ENCODE measurements around the gene ZIC5.

ZIC5 gene

GRCh38 chr13:99963816-99964339 lies 7.7 kb downstream of the ZIC5 start:
- no peak overlapping the region for H3K4me3 ChIP-seq (replicated peaks; ENCODE audit: low read depth, low read length)
- DNase-seq (ENCODE audit: low read depth), result no peak
- no peak for TF ChIP-seq CTCF (IDR thresholded peaks at IDR 0.05; ENCODE audit: low read length, missing control alignments)

DNA sequence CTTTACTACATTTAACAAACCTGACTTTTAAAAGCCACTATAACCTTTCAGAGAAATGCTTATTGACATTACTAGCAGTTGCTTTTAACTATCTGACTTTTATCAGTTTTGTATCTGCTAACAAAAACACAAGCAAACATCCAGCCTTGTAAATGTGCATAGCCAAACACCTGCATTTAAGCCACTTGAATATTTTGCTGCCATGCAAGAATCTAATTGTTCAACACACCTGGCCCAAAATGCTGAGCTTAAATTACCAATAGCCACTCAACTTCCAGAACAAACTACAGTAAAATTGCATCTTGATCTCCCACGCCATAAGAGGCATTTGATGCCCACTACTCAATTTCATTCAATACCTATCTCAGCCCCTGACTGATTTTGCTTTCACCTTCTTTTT lies 9.3 kb downstream of the ZIC5 start:
- TF ChIP-seq CTCF (IDR thresholded peaks at IDR 0.05; ENCODE audit: low read length, missing control alignments), result no peak
- DNase-seq (ENCODE audit: low read depth), result no peak
- no peak overlapping the region for H3K4me3 ChIP-seq (replicated peaks; ENCODE audit: low read depth, low read length)

- DNase-seq (ENCODE audit: low read depth), result no peak
- H3K4me3 ChIP-seq (replicated peaks; ENCODE audit: low read depth, low read length), result no peak overlapping the region
- no peak for TF ChIP-seq CTCF (IDR thresholded peaks at IDR 0.05; ENCODE audit: low read length, missing control alignments)
Observed at GRCh38 chr13:99961636-99962035, 9.9 kb downstream of the ZIC5 start.

DNA sequence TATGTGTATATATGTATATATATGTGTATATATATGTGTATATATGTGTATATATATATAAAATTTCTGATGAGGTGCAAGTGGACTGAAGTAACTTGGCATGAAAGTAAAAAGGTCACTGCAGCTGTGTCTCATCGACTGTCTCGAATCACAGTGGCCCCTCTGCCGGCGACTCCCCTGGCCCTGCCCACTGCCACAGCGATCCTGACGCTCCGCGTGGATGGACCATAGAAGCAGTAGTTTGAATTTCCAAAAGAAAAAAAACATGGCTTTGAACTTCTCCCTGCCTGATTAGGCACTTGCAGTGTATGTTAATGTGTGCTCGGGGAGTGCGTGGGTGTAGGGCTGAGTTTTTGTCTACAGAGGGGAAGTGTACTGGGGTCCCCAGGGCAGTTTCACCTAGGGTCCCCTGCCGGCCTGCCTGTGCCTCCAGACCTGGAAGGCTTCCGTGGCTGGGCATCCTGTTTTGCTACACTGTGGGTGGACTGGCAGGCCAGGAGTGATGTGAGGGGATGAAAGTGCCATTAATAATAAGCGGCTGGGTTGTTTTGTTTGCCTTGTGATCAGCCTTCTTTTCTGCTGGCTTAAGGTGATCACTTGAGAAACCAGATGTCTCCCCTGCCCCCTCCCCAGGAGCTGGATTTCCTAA lies 10.8 kb downstream of the ZIC5 start:
- no peak for TF ChIP-seq CTCF (IDR thresholded peaks at IDR 0.05; ENCODE audit: low read length, missing control alignments)
- no peak for DNase-seq (ENCODE audit: low read depth)
- H3K4me3 ChIP-seq (replicated peaks; ENCODE audit: low read depth, low read length), result no peak overlapping the region

DNA sequence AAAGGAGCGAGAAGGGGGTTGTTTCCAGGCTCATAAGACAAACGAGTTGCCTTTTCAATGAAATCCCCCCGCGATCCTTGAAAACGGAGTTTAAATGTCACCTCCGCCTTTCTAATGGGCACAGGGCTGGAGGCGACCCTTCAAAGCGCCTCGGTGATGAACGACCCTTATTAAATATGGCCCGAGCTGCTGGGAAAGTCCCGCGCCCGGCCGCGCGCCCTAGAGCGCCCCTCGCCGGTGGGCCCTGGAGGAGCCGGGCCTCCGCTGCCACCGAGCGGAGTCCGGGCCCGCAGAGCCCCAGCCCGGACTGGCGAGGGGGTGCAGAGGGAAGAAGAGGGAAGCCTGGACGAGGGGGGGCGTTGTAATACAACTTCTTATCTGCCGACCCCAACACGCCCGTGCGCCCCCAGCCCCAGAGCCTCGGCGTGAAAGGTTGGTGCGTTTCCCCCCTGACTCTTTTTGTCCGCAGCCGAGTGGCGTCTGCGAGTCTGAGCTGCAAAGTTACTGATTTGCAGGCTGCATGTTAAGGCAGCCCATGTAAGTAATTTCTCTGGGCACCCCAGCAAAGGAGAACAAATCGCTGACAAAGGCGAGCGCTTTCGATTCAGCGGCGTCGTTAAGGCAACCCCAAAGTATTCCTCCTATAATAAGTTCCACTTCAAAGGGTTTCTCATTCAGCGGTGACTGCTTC lies 11.9 kb downstream of the ZIC5 start:
- no peak for DNase-seq (ENCODE audit: low read depth)
- TF ChIP-seq CTCF (IDR thresholded peaks at IDR 0.05; ENCODE audit: low read length, missing control alignments), result no peak
- H3K4me3 ChIP-seq (replicated peaks; ENCODE audit: low read depth, low read length), result no peak overlapping the region

GRCh38 chr13:99959127-99959539 lies 12.4 kb downstream of the ZIC5 start:
- no peak for TF ChIP-seq CTCF (IDR thresholded peaks at IDR 0.05; ENCODE audit: low read length, missing control alignments)
- no peak for DNase-seq (ENCODE audit: low read depth)
- H3K4me3 ChIP-seq (replicated peaks; ENCODE audit: low read depth, low read length), result no peak overlapping the region

Data from fibroblast of pulmonary artery (primary cell).